Right lobe of liver (tissue), 6 donors: Measurements from ENCODE around the gene TUFT1. TPM values are rescaled to one million over a fixed set of nuclear protein-coding genes. Genes with fewer than 3 reads are reported as not detected.
"Not testable (repeated sequence)": the region's sequence is repeated elsewhere in the genome, so short reads cannot be mapped to it uniquely, and the experiment has no call there.

Source experiments
- ATAC-seq, 4 donors: fragments of 200-7000 bp; cut with Tn5 transposase; one replicate each; pipeline ENCODE4 v1.9.1; 2020; ENCODE audit warnings: mild to moderate bottlenecking in 4 of 4, moderate library complexity in 4 of 4
- DNase-seq, 3 donors: peaks; one replicate each; pipeline ENCODE4 v3.0.0-alpha.2; 2020
- H3K27ac ChIP-seq, 3 donors: fragments of 200-600 bp; one replicate each; pipeline ENCODE4 v1.8.0; 2022
- H3K27me3 ChIP-seq, 2 donors: fragments of 200-600 bp; one replicate each; pipeline ENCODE4 v1.8.0; 2022
- H3K36me3 ChIP-seq, 4 donors: fragments of 200-600 bp; sonication (generic) in 1 of 4; one replicate each; pipeline versions ENCODE4 v1.5.1 to v1.8.0; 2017 to 2022; ENCODE audit warnings: control low read depth in 1 of 4
- H3K4me1 ChIP-seq, 4 donors: fragments of 200-600 bp; sonication (generic) in 1 of 4; one replicate each; pipeline versions ENCODE4 v1.5.1 to v1.8.0; 2017 to 2022; ENCODE audit warnings: control low read depth in 1 of 4
- H3K4me3 ChIP-seq, 3 donors: fragments of 200-600 bp; one replicate each; pipeline ENCODE4 v1.8.0; 2022
- H3K9me3 ChIP-seq, 4 donors: fragments of 200-600 bp; sonication (generic) in 1 of 4; one replicate each; pipeline versions ENCODE4 v1.5.1 to v1.8.0; 2017 to 2022; ENCODE audit warnings: control low read depth in 1 of 4
- CTCF ChIP-seq, 4 donors: fragments of 200-600 bp in 3 of 4; fragments of 450-650 bp in 1 of 4; IDR thresholded peaks; one replicate each; pipeline versions ENCODE4 v1.5.1 to v1.8.0; 2016 to 2022; ENCODE audit warnings: antibody characterized with exemption in 4 of 4, mild to moderate bottlenecking in 2 of 4
- POLR2A ChIP-seq: fragments of 450-650 bp; IDR thresholded peaks from one replicate; pipeline ENCODE4 v1.6.1; 2017; ENCODE audit warnings: antibody characterized with exemption, mild to moderate bottlenecking
- WGBS: methylation state at CpG from one replicate; pipeline ENCODE4 v1.1.6; 2018; ENCODE audit warnings: low coverage, low lambda C conversion rate; ENCODE audit not compliant: insufficient coverage; ENCODE audit errors: missing lambda C conversion rate; 5-methylcytosine and 5-hydroxymethylcytosine counted together
- intact Hi-C, 2 donors: fragments of 100-400 bp; cut with DNase I; formaldehyde crosslinking; loops; one replicate each; pipeline versions ENCODE4 v1.11.2 to v1.14.1; 2022
- total RNA-seq, 6 experiments: library from RNA; depleted of rRNA in 2 of 6; stranded (reverse); fragments of >200 nt in 2 of 6; fragmentation: NEBNext Ultra II Directional in 3 of 6; extraction: Animal tissue kit (Norgen Biotek cat#: 25700) in 3 of 6; gene quantifications; one replicate each; pipeline versions ENCODE4 v1.1.0 to v1.2.4, GENCODE V29; 2016 to 2023
- donor health status: DM: no; HTN: yes; CAD: no.
- donor health status: DM: no; HTN: no; CAD: no.
- donor health status: DM: no; HTN: no; CAD: no.
- donor health status: DM: no; HTN: yes; CAD: no.
- donor health status: DM: no; HTN: yes; CAD: no.

The TUFT1 gene
- total RNA-seq, 6 experiments from 2014 or later, result 1.6 to 8.0 (median 3.1) TPM

GRCh38 chr1:151616505-151616849 is 76.4 kb downstream of the TUFT1 start:
- H3K27me3 ChIP-seq, result no peaks in the 10 kb centered on the region
- DNase-seq (no peak), ATAC-seq (no peak)
- no peaks in the 10 kb centered on the region for H3K9me3 ChIP-seq
- no peaks in the 10 kb centered on the region for H3K36me3 ChIP-seq
- no peak overlapping the region for H3K27ac ChIP-seq
- intact Hi-C loops, result no loop called here
- peaks cover 0 to 31% (median 13%) of the 10 kb centered on the region in 4 donors for H3K4me1 ChIP-seq
- no peak for TF ChIP-seq CTCF (IDR thresholded peaks at IDR 0.05)
- TF ChIP-seq POLR2A, result no peak
- 83% methylated on average over 3 of the region's 3 CpGs for WGBS
- H3K4me3 ChIP-seq, result no peak overlapping the region

- peak in 3 of 4 donors; percentile 8 to 67 (median 22) for ATAC-seq
- TF ChIP-seq CTCF (IDR thresholded peaks at IDR 0.05) (no peak), POLR2A (no peak)
- Histone ChIP-seq H3K4me1 (peaks cover 0 to 29% (median 13%) of the 10 kb centered on the region in 4 donors), H3K4me3 (no peak overlapping the region), H3K27me3 (no peaks in the 10 kb centered on the region), H3K36me3 (no peaks in the 10 kb centered on the region), H3K9me3 (no peaks in the 10 kb centered on the region), H3K27ac (no peak overlapping the region)
- intact Hi-C loops, result no loop called here
- DNase-seq, result no peak
- 40% methylated on average over 3 of the region's 3 CpGs for WGBS
Observed at GRCh38 chr1:151618003-151618402, 77.9 kb downstream of the TUFT1 start.

GRCh38 chr1:151618470-151618869 is 78.4 kb downstream of the TUFT1 start:
- Histone ChIP-seq H3K9me3 (no peaks in the 10 kb centered on the region), H3K27me3 (no peaks in the 10 kb centered on the region), H3K27ac (no peak overlapping the region), H3K4me1 (peaks cover 0 to 29% (median 13%) of the 10 kb centered on the region in 4 donors), H3K4me3 (no peak overlapping the region), H3K36me3 (no peaks in the 10 kb centered on the region)
- TF ChIP-seq CTCF (IDR thresholded peaks at IDR 0.05) (no peak), POLR2A (no peak)
- intact Hi-C loops, result no loop called here
- no peak for ATAC-seq
- no peak for DNase-seq

- ATAC-seq, H3K9me3 ChIP-seq, intact Hi-C loops, DNase-seq, H3K27ac ChIP-seq, H3K4me3 ChIP-seq, H3K27me3 ChIP-seq, H3K36me3 ChIP-seq: not testable (repeated sequence)
- 96% methylated on average over 4 of the region's 6 CpGs for WGBS
- H3K4me1 ChIP-seq, result peaks cover 0 to 29% (median 13%) of the 10 kb centered on the region in 4 donors
Observed at GRCh38 chr1:151618996-151619395, 78.9 kb downstream of the TUFT1 start.

GRCh38 chr1:151619489-151620093 is 79.5 kb downstream of the TUFT1 start:
- intact Hi-C loops, result no loop called here
- Histone ChIP-seq H3K27me3 (no peaks in the 10 kb centered on the region), H3K36me3 (no peaks in the 10 kb centered on the region), H3K4me1 (peaks cover 0 to 29% (median 13%) of the 10 kb centered on the region in 4 donors), H3K9me3 (no peaks in the 10 kb centered on the region), H3K27ac (peak overlapping the region; percentile 17 to 34 (median 18)), H3K4me3 (no peak overlapping the region)
- no peak for TF ChIP-seq POLR2A
- no peak for TF ChIP-seq CTCF (IDR thresholded peaks at IDR 0.05)
- DNase-seq (no peak), ATAC-seq (peak; percentile 40 to 78 (median 61))
- WGBS, result 58% methylated on average over 6 of the region's 6 CpGs
